ENCODE results near the gene SPRYD3. TPM values are rescaled to one million over a fixed set of nuclear protein-coding genes. Genes with fewer than 3 reads are reported as not detected.

SPRYD3 gene
- total RNA-seq, 1 donor from 2014 or later, result 49.1 TPM

DNA sequence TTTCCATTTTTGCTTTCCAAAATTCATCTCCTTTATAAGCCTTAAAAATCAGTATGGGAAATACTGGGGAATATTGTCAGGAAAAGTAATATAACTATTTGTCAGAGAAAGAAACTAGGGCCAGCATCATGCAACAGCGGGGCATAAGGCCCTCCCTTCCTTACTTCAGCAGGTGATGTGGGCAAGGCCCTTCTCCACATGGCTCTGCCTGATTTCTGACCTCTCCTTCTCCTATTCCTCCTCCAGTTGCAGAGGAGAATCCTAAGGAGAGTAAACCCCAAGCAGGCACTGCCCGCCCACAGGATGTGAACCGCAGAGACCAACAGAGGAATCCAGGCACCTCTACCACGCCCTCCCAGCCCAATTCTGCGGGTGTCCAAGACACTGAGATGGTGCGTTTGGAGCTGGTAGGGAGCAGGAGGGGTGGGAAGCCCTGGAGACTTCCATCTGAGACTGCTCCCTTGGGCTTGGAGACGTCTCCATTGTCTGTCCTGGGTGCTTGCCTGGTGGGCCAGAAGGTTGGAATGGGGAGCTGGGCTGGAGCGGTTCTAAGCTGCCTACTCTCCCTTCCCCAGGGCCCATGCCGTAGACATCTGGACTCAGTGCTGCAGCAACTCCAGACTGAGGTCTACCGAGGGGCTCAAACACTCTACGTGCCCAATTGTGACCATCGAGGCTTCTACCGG, 21.4 kb upstream of the SPRYD3 start:
- Histone ChIP-seq H3K4me3 (no peak overlapping the region), H3K27ac (replicated peaks) (no peak overlapping the region), H3K9me3 (replicated peaks) (no peaks in the 10 kb centered on the region), H3K36me3 (peaks cover 20% of the 10 kb centered on the region), H3K4me1 (peaks cover 42% of the 10 kb centered on the region), H3K27me3 (ENCODE audit: low read depth) (no peaks in the 10 kb centered on the region)
- intact Hi-C loops (cut with micrococcal nuclease), result loop anchor here (5.0 kb wide), 1 partner anchor 33 kb away; no protein-coding TSS in a partner anchor
- TF ChIP-seq CTCF (IDR thresholded peaks at IDR 0.05; ENCODE audit: borderline replicate concordance), result no peak
- no peak for DNase-seq

DNA sequence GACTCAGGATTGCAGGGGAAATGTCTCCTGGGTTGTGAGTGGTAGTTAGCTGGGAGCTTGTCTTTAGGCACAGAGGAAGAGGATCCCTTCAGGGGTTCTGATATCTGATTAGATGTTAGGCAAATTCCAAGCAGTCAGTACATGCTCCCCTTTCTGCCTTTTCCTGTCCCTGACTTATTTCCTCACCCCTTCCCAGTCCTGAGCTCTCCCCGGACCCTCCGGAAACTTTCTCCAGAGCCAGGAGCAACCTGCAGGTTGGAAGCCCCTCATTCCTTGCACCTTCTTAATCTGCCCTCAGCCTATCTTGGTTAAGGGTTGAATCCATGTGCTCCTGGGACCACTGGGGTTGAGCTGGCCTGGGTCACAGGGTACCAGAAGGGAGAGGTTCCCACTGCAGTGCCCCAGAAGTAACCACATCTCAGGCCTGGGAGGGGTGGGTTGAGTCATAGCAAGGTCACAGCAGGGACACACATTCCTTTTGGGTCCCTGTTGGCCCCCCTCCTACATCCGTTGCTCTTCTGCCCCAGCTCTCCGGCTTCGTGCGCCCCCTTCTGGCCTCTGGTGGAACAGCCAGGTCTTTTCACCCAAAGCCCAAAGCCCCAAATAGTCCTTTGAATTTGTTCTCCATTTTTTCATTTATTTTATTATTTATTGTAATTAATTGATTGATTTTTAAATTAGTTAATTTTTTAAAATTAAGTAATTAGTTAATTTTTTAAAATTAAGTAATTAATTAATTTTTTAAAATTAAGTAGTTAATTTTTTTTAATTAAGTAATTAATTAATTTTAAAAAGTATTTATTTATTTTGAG, 20.1 kb upstream of the SPRYD3 start:
- H3K36me3 ChIP-seq, result peaks cover 20% of the 10 kb centered on the region
- no peaks in the 10 kb centered on the region for H3K27me3 ChIP-seq (ENCODE audit: low read depth)
- intact Hi-C loops (cut with micrococcal nuclease), result no loop called here
- H3K27ac ChIP-seq (replicated peaks), result peak overlapping the region; percentile 95
- DNase-seq, result peak; percentile 93
- no peaks in the 10 kb centered on the region for H3K9me3 ChIP-seq (replicated peaks)
- H3K4me3 ChIP-seq, result peak overlapping the region; percentile 80
- H3K4me1 ChIP-seq, result peaks cover 43% of the 10 kb centered on the region
- TF ChIP-seq CTCF (IDR thresholded peaks at IDR 0.05; ENCODE audit: borderline replicate concordance), result peak; percentile 100

DNA sequence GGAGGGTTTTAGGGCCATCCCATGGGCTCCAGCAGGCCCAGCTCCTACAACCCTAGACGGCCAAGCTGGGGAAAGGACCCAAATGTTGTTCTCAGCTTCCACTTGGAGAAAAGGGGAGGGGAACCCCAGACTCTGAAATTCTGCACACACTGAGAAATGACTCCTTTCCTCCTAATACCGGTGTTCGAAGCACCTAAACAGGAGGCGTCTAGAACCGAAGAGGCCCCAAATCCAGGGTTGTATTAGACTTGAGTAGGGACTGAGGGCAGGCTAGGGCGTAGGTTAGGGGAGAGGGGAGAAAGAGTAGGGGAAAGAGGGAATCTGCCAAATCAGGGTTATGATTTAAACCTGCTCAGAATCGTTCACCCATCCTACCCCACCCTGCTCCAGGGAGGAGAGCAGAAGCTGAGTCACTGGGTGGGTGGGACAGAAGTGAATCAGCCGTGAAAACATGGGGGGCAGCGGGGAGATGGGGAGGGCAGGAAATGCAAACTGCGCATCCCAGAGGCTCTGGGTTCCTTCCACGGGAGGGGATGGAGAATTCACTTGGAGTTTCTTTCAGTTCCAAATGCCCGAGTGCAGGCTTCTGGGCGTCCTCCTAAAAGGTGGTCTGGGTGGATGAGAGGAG, 19.3 kb upstream of the SPRYD3 start:
- intact Hi-C loops (cut with micrococcal nuclease), result no loop called here
- Histone ChIP-seq H3K27me3 (ENCODE audit: low read depth) (no peaks in the 10 kb centered on the region), H3K27ac (replicated peaks) (peak overlapping the region; percentile 95), H3K4me3 (peak overlapping the region; percentile 80), H3K36me3 (peaks cover 20% of the 10 kb centered on the region), H3K9me3 (replicated peaks) (no peaks in the 10 kb centered on the region), H3K4me1 (peaks cover 43% of the 10 kb centered on the region)
- DNase-seq, result peak; percentile 37
- TF ChIP-seq CTCF (IDR thresholded peaks at IDR 0.05; ENCODE audit: borderline replicate concordance), result no peak

DNA sequence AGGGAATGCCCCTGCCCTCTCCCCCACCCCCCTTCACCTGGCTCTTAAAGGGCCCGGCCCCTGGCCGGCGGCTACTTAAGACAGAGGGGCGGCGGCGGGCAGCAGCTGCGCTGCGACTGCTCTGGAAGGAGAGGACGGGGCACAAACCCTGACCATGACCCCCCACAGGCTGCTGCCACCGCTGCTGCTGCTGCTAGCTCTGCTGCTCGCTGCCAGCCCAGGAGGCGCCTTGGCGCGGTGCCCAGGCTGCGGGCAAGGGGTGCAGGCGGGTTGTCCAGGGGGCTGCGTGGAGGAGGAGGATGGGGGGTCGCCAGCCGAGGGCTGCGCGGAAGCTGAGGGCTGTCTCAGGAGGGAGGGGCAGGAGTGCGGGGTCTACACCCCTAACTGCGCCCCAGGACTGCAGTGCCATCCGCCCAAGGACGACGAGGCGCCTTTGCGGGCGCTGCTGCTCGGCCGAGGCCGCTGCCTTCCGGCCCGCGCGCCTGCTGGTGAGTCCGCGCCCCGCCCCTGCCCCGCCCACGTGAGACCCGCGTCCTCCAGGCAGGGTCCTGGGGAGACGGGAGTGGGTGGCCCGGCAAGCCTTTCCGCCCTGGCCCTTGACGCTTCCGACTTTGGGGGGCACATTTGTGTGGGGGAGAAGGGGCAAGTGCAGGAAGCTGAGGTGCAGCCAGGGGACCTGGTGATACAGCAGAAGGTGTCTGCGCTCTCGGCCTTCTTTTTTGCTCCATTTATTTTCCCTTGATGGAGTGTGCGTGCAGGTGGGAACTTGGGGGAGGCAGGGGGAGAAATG, 18.6 kb upstream of the SPRYD3 start, which contains the start of gene IGFBP6:
Gene IGFBP6 (plus strand): TSS at position 104 of the 790 bp plus-strand sequence. CDS start 51 bp downstream, at position 155.
- H3K27ac ChIP-seq (replicated peaks), result peak within 1 kb of the TSS; percentile 95
- intact Hi-C loops (cut with micrococcal nuclease), result no loop called here
- peaks cover 43% of the 10 kb centered on the region for H3K4me1 ChIP-seq
- H3K4me3 ChIP-seq, result peak within 1 kb of the TSS; percentile 80
- TF ChIP-seq CTCF (IDR thresholded peaks at IDR 0.05; ENCODE audit: borderline replicate concordance), result peak; percentile 52
- peak; percentile 78 for DNase-seq
- H3K9me3 ChIP-seq (replicated peaks), result no peaks in the 10 kb centered on the region
- no peaks in the 10 kb centered on the region for H3K27me3 ChIP-seq (ENCODE audit: low read depth)
- peaks cover 20% of the 10 kb centered on the region for H3K36me3 ChIP-seq

- H3K27me3 ChIP-seq (ENCODE audit: low read depth), result no peaks in the 10 kb centered on the region
- peak; percentile 49 for DNase-seq
- no peaks in the 10 kb centered on the region for H3K9me3 ChIP-seq (replicated peaks)
- H3K27ac ChIP-seq (replicated peaks), result peak overlapping the region; percentile 95
- no peak for TF ChIP-seq CTCF (IDR thresholded peaks at IDR 0.05; ENCODE audit: borderline replicate concordance)
- peaks cover 43% of the 10 kb centered on the region for H3K4me1 ChIP-seq
- peak overlapping the region; percentile 80 for H3K4me3 ChIP-seq
- H3K36me3 ChIP-seq, result peaks cover 17% of the 10 kb centered on the region
- intact Hi-C loops (cut with micrococcal nuclease), result no loop called here
Observed at GRCh38 chr12:53097207-53097563, 18.0 kb upstream of the SPRYD3 start.
